Spleen (tissue), 7 donors: ENCODE data around the gene UBE2E2.

ENCODE experiments used
- CTCF ChIP-seq, 11 experiments: fragments of 200-600 bp in 7 of 11; fragments of 450-650 bp in 4 of 11; sonication (generic) in 4 of 11; IDR thresholded peaks in 8 of 11; conservative IDR thresholded peaks in 3 of 11; 1 replicate in 7 of 11; 2 replicates in 4 of 11; pipeline versions ENCODE4 v1.4.0 to v1.8.0; 2016 to 2021; ENCODE audit warnings: antibody characterized with exemption in 11 of 11, inconsistent platforms in 4 of 11, mild to moderate bottlenecking in 1 of 11
- POLR2A ChIP-seq, 3 donors: fragments of 450-650 bp; IDR thresholded peaks; one replicate each; pipeline ENCODE4 v1.5.1; 2017; ENCODE audit warnings: antibody characterized with exemption in 3 of 3, mild to moderate bottlenecking in 1 of 3
- POLR2AphosphoS5 ChIP-seq, 3 donors: sonication (generic); formaldehyde crosslinking; IDR thresholded peaks; one replicate each; pipeline ENCODE4 v1.5.1; 2017; ENCODE audit warnings: antibody characterized with exemption in 3 of 3
- donor health status: DM: no; HTN: no; CAD: no; lungs with moderate emphysema.
- donor health status: DM: no; HTN: no; CAD: no.
- donor health status: DM: no; HTN: no; CAD: no.

- no peak for TF ChIP-seq POLR2AphosphoS5 (IDR thresholded peaks at IDR 0.05)
- no peak for TF ChIP-seq CTCF (IDR thresholded peaks at IDR 0.05 in 8 of 11, conservative IDR thresholded peaks at IDR 0.05 in 3 of 11)
- TF ChIP-seq POLR2A (IDR thresholded peaks at IDR 0.05) = no peak
Measured at GRCh38 chr3:23608650-23609049, 405.5 kb downstream of the UBE2E2 start.
